ENCODE data around the gene EOGT. TPM values are rescaled to one million over a fixed set of nuclear protein-coding genes. Genes with fewer than 3 reads are reported as not detected.

EOGT gene
- total and polyA plus RNA-seq, 2 of the 4 experiments (the other 2 are of a cell fraction) = 12.3 to 41.2 TPM

DNA sequence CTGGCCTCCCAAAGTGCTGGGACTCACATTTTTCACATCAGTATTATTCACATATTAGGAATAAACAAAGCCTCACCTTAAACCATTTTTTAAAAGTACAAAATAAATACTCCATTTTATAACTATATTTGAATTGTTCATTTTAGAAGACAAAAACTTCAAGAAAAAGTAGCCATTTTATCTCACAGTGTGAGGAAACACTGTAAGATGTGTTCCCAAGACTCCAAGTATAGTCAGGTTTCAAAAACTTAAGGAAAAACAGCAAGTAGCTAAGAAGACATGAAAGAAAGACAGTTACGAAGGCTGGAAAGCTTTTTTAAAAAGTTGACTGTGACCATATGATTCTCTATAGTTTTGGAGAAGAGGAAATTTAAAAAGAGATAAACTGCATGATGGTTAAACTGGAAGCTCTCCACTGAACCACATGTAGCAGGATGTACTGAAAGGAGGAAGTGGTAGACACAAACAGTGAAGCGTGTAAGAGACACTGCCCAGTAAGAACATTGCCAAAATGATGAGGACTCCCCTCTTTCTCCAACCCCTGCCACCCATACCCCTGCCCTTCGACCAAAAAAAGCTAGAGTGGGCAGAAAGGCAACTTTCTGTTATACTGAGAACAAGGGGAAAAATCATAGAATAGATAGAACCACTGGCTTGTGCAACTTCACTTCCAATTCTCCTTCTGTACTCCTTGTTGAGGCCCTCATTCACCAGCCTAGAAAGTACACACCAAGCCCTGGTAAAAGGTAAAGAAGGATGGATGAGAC lies 44.9 kb upstream of the EOGT start:
- in situ Hi-C loops (cut with MboI; ENCODE audit: low sequenced_read_pairs) (no loop called here), intact Hi-C loops (cut with micrococcal nuclease) (no loop called here)

More for the DNA sequence above, 44.9 kb upstream of the EOGT start:
- peaks cover 0 to 11% of the 10 kb centered on the region in 2 experiments; a peak in 2 of 4 replicates for H3K79me1 ChIP-seq (ENCODE audit: low read depth in 1 of 2, low read length in 2 of 2)
- TF ChIP-seq NFE2L2 (IDR thresholded peaks at IDR 0.05; ENCODE audit: low read depth, low read length) = no peak
- H2AK9ac ChIP-seq (replicated peaks; ENCODE audit: low read depth, low read length, poor library complexity) = no peak overlapping the region
- ChIA-PET CTCF (no interaction called here), POLR2A (ENCODE audit: unreplicated experiment) (no interaction called here)
- DNase-seq (no peak), ATAC-seq (ENCODE audit: low read depth) (no peak)
- no peak overlapping the region for H3K9ac ChIP-seq (ENCODE audit: low read depth, low read length)
- no peak overlapping the region for H2BK120ac ChIP-seq (ENCODE audit: low read depth, low read length)
- no peak overlapping the region for H2BK5ac ChIP-seq (ENCODE audit: low read depth, low read length, poor library complexity, severe bottlenecking)
- dilution Hi-C loops (cut with HindIII; ENCODE audit: low sequenced_read_pairs, unreplicated experiment) = no loop called here
- H3K23ac ChIP-seq (ENCODE audit: low read depth, low read length) = no peak overlapping the region
- H3K4ac ChIP-seq (ENCODE audit: low read depth, low read length) = no peak overlapping the region
- H4K91ac ChIP-seq (ENCODE audit: insufficient read depth, low read depth, low read length) = no peak overlapping the region
- no peaks in the 10 kb centered on the region for H4K20me1 ChIP-seq (ENCODE audit: insufficient read depth, low read length)
- no TSS peak for BruUV-seq (replicated peaks)
- no peak overlapping the region for H4K8ac ChIP-seq (ENCODE audit: low read depth in 2 of 2, low read length in 2 of 2)
- H4K5ac ChIP-seq (ENCODE audit: low read depth, low read length) = no peak overlapping the region
- no peak overlapping the region for H3K4me3 ChIP-seq (ENCODE audit: insufficient read depth, low read depth, low read length)
- no peak overlapping the region for H3K18ac ChIP-seq (ENCODE audit: low read depth, low read length)
- no peaks in the 10 kb centered on the region for H3K9me3 ChIP-seq (ENCODE audit: control insufficient read depth, insufficient read depth, low read length)
- no peak overlapping the region for H3K4me2 ChIP-seq (ENCODE audit: low read depth, low read length)
- no CpG with 5 or more reads among the region's 3 CpGs for WGBS, 2 experiments (ENCODE audit: extremely low coverage in 2 of 2, insufficient read length in 1 of 2)
- no peaks in the 10 kb centered on the region for H3K4me1 ChIP-seq (ENCODE audit: control insufficient read depth, insufficient read depth, low read length)
- H3K14ac ChIP-seq (replicated peaks; ENCODE audit: low read depth, low read length) = no peak overlapping the region
- peaks cover 28% of the 10 kb centered on the region for H3K36me3 ChIP-seq (ENCODE audit: control insufficient read depth, insufficient read depth, low read length)
- no peak overlapping the region for H2BK20ac ChIP-seq (ENCODE audit: low read depth, low read length)
- no peak overlapping the region for H2AFZ ChIP-seq (replicated peaks; ENCODE audit: low read length, poor library complexity)
- no peak overlapping the region for H2BK15ac ChIP-seq (ENCODE audit: low read depth, low read length)
- no peak overlapping the region for H3K56ac ChIP-seq (ENCODE audit: extremely low read depth, insufficient read depth, low read length)
- H2AK5ac ChIP-seq (ENCODE audit: low read depth, low read length) = no peak overlapping the region
- no peaks in the 10 kb centered on the region for H3K27me3 ChIP-seq (ENCODE audit: control insufficient read depth, insufficient read depth, low read length)
- H3K9me1 ChIP-seq (ENCODE audit: insufficient read depth, low read length) = no peaks in the 10 kb centered on the region
- no peak overlapping the region for H3K27ac ChIP-seq (ENCODE audit: insufficient read depth, low read length)

Measured in IMR-90 (cell line).